ENCODE results near the gene RPL27A. TPM values are rescaled to one million over a fixed set of nuclear protein-coding genes. Genes with fewer than 3 reads are reported as not detected.

The RPL27A gene
- total RNA-seq, 1 experiment from 2014 or later, result 1,055 TPM

GRCh38 chr11:8685306-8685705 is 2.7 kb downstream of the RPL27A start:
- no peaks in the 10 kb centered on the region for H3K27me3 ChIP-seq (ENCODE audit: insufficient read depth, low read length)
- no peak for TF ChIP-seq EGR1 (IDR thresholded peaks at IDR 0.05; ENCODE audit: low read depth)
- no peak for TF ChIP-seq REST (IDR thresholded peaks at IDR 0.05; ENCODE audit: low read depth)
- no peak for TF ChIP-seq ATF3 (IDR thresholded peaks at IDR 0.05)
- no peak for TF ChIP-seq CTCF (IDR thresholded peaks at IDR 0.05 in 2 of 3, conservative IDR thresholded peaks at IDR 0.05 in 1 of 3; ENCODE audit: borderline replicate concordance in 1 of 3, insufficient read depth in 1 of 3, low read depth in 2 of 3, low read length in 2 of 3)
- no peak for TF ChIP-seq RAD21 (IDR thresholded peaks at IDR 0.05; ENCODE audit: low read depth)
- no peak for TF ChIP-seq SRF (IDR thresholded peaks at IDR 0.05; ENCODE audit: low read depth)
- TF ChIP-seq CEBPB (IDR thresholded peaks at IDR 0.05; ENCODE audit: low read depth), result no peak
- TF ChIP-seq EZH2 (IDR thresholded peaks at IDR 0.05), result no peak
- TF ChIP-seq EZH2phosphoT487 (IDR thresholded peaks at IDR 0.05; ENCODE audit: borderline replicate concordance), result no peak
- no peak for TF ChIP-seq MAX (IDR thresholded peaks at IDR 0.05)
- no peak for TF ChIP-seq POLR2A (IDR thresholded peaks at IDR 0.05; ENCODE audit: borderline replicate concordance, extremely low read depth, insufficient read depth, insufficient read length)
- TF ChIP-seq POLR2AphosphoS5 (IDR thresholded peaks at IDR 0.05; ENCODE audit: low read depth, low read length), result no peak; the same call in 1 of the 2 replicates
- no peak for TF ChIP-seq JUND (IDR thresholded peaks at IDR 0.05)
- TF ChIP-seq TCF7L2 (IDR thresholded peaks at IDR 0.05; ENCODE audit: borderline replicate concordance, extremely low read depth, insufficient read depth, insufficient read length), result no peak
- BruUV-seq (replicated peaks), result no TSS peak
- CTCF ChIA-PET, result no interaction called here
- POLR2A ChIA-PET, result no interaction called here
- peaks cover 27 to 64% of the 10 kb centered on the region in 2 experiments for H3K4me1 ChIP-seq (ENCODE audit: control insufficient read depth in 1 of 2, insufficient read depth in 2 of 2, low read length in 2 of 2)
- peak overlapping the region; percentile 99 for H3K9ac ChIP-seq (ENCODE audit: low read length)
- H3K4me2 ChIP-seq (ENCODE audit: low read length), result peak overlapping the region; percentile 80
- H3K9me3 ChIP-seq (ENCODE audit: control insufficient read depth in 1 of 2, insufficient read depth in 1 of 2, low read depth in 1 of 2, low read length in 2 of 2), result no peaks in the 10 kb centered on the region
- ATAC-seq, result no peak
- RAD21 ChIA-PET (ENCODE audit: low non-redundant PET in 1 of 2, low total read pairs in 2 of 2, uncharacterized antibody in 2 of 2, unreplicated experiment in 2 of 2), result no interaction called here
- peaks cover 67% of the 10 kb centered on the region for H3K79me2 ChIP-seq (ENCODE audit: insufficient read depth, low read length)
- H3K27ac ChIP-seq (ENCODE audit: low read depth, low read length), result peak overlapping the region; percentile 97
- DNase-seq (ENCODE audit: low read depth, low spot score), result no peak
- H3K9me2 ChIP-seq (ENCODE audit: insufficient read depth), result no peaks in the 10 kb centered on the region
- peaks cover 24 to 46% of the 10 kb centered on the region in 2 experiments for H3K36me3 ChIP-seq (ENCODE audit: control insufficient read depth in 1 of 2, insufficient read depth in 2 of 2, low read length in 2 of 2)
- peaks cover 3% of the 10 kb centered on the region; the same call in 1 of the 2 replicates for H4K20me1 ChIP-seq (ENCODE audit: insufficient read depth)
- intact Hi-C loops (cut with micrococcal nuclease), result loop anchor here (5.0 kb wide), 2 partner anchors 187 to 277 kb away; partner anchors contain the start of gene TMEM9B
- peak overlapping the region in 1 of 2 experiments; percentile 93; a peak in 1 of 4 replicates for H3K4me3 ChIP-seq (replicated peaks in 1 of 2; ENCODE audit: low read depth in 1 of 2, low read length in 2 of 2)
- no peak overlapping the region for H2AFZ ChIP-seq (ENCODE audit: low read depth, low read length, poor library complexity, severe bottlenecking)
